Mesendoderm (in vitro differentiated cells): ENCODE data around the gene DHODH.

ENCODE experiments used
- DNase-seq: peaks from one replicate; pipeline ENCODE4 v3.0.0; 2013
- H2AK5ac ChIP-seq: 2 replicates; pipeline ENCODE4 v1.6.1; 2013; ENCODE audit warnings: low read length, inconsistent platforms
- H2BK120ac ChIP-seq: 2 replicates; pipeline ENCODE4 v1.6.1; 2013; ENCODE audit warnings: low read depth, mild to moderate bottlenecking, low read length, moderate library complexity, mixed read lengths
- H2BK15ac ChIP-seq: replicated peaks from 2 replicates; pipeline ENCODE4 v1.6.1; 2013; ENCODE audit warnings: low read depth, mild to moderate bottlenecking, moderate library complexity
- H2BK5ac ChIP-seq: 2 replicates; pipeline ENCODE4 v1.6.1; 2013; ENCODE audit warnings: low read length, inconsistent platforms
- H3K18ac ChIP-seq: 2 replicates; pipeline ENCODE4 v1.6.1; 2013; ENCODE audit warnings: mild to moderate bottlenecking, low read length, mixed read lengths
- H3K23ac ChIP-seq: one replicate; pipeline ENCODE4 v1.6.1; 2013; ENCODE audit warnings: low read length
- H3K27ac ChIP-seq: 2 replicates; pipeline ENCODE4 v1.5.1; 2013; ENCODE audit warnings: low read depth, mild to moderate bottlenecking, inconsistent platforms, low read length, moderate library complexity
- H3K27me3 ChIP-seq: 2 replicates; pipeline ENCODE4 v1.6.1; 2013; ENCODE audit warnings: low read length, control low read depth, mild to moderate bottlenecking, inconsistent platforms; ENCODE audit not compliant: insufficient read depth, poor library complexity
- H3K36me3 ChIP-seq: 2 replicates; pipeline ENCODE4 v1.6.1; 2013; ENCODE audit warnings: low read length, inconsistent platforms; ENCODE audit not compliant: control insufficient read depth, insufficient read depth
- H3K4ac ChIP-seq: one replicate; pipeline ENCODE4 v1.6.1; 2013; ENCODE audit warnings: low read depth, mild to moderate bottlenecking, low read length, moderate library complexity
- H3K4me1 ChIP-seq: 2 replicates; pipeline ENCODE4 v1.6.1; 2013; ENCODE audit warnings: low read depth, low read length, inconsistent platforms; ENCODE audit not compliant: control insufficient read depth
- H3K4me2 ChIP-seq: 2 replicates; pipeline ENCODE4 v1.6.1; 2013; ENCODE audit warnings: low read length
- H3K4me3 ChIP-seq: 2 replicates; pipeline ENCODE4 v1.5.1; 2013; ENCODE audit warnings: mild to moderate bottlenecking, low read length
- H3K56ac ChIP-seq: one replicate; pipeline ENCODE4 v1.6.1; 2013; ENCODE audit warnings: low read length
- H3K79me1 ChIP-seq: 2 replicates; pipeline ENCODE4 v1.6.1; 2013; ENCODE audit warnings: low read length, inconsistent platforms
- H3K79me2 ChIP-seq: 2 replicates; pipeline ENCODE4 v1.6.1; 2013; ENCODE audit warnings: mild to moderate bottlenecking, low read length; ENCODE audit not compliant: control insufficient read depth, insufficient read depth
- H3K9ac ChIP-seq: 2 replicates; pipeline ENCODE4 v1.6.1; 2013; ENCODE audit warnings: low read length, inconsistent platforms
- H4K5ac ChIP-seq: one replicate; pipeline ENCODE4 v1.6.1; 2013; ENCODE audit warnings: low read length
- H4K8ac ChIP-seq: one replicate; pipeline ENCODE4 v1.6.1; 2013; ENCODE audit warnings: low read depth, mild to moderate bottlenecking, control low read depth, low read length, moderate library complexity
- WGBS: extraction: QIAGEN DNeasy Blood & Tissue Kit; methylation state at CpG from one replicate; pipeline ENCODE4 v1.1.7; 2013; ENCODE audit warnings: low lambda C conversion rate, missing lambda C conversion rate; ENCODE audit not compliant: insufficient coverage; ENCODE audit errors: extremely low coverage; 5-methylcytosine and 5-hydroxymethylcytosine counted together

The DHODH gene

GRCh38 chr16:72024862-72025382 lies 16.4 kb downstream of the DHODH start:
- Histone ChIP-seq H3K56ac (no peak overlapping the region), H3K9ac (no peak overlapping the region), H4K8ac (no peak overlapping the region), H3K18ac (no peak overlapping the region), H3K79me1 (no peaks in the 10 kb centered on the region), H3K36me3 (peaks cover 3% of the 10 kb centered on the region), H2BK5ac (no peak overlapping the region), H3K4me3 (no peak overlapping the region), H2BK120ac (no peak overlapping the region), H3K27ac (no peak overlapping the region), H4K5ac (no peak overlapping the region), H3K23ac (no peak overlapping the region), H3K4me2 (no peak overlapping the region), H2AK5ac (no peak overlapping the region), H3K4ac (no peak overlapping the region), H2BK15ac (no peak overlapping the region), H3K79me2 (no peaks in the 10 kb centered on the region), H3K27me3 (no peaks in the 10 kb centered on the region), H3K4me1 (no peaks in the 10 kb centered on the region)
- no CpG with 5 or more reads among the region's 6 CpGs for WGBS
- DNase-seq, result no peak

- Histone ChIP-seq H3K4ac (no peak overlapping the region), H2BK15ac (no peak overlapping the region), H3K4me3 (no peak overlapping the region), H4K5ac (no peak overlapping the region), H3K4me1 (no peaks in the 10 kb centered on the region), H3K9ac (no peak overlapping the region), H2BK120ac (no peak overlapping the region), H3K4me2 (no peak overlapping the region), H3K27me3 (no peaks in the 10 kb centered on the region), H2BK5ac (no peak overlapping the region), H3K36me3 (peaks cover 3% of the 10 kb centered on the region), H3K18ac (no peak overlapping the region), H2AK5ac (no peak overlapping the region), H3K23ac (no peak overlapping the region), H3K79me1 (no peaks in the 10 kb centered on the region), H3K56ac (no peak overlapping the region), H3K27ac (no peak overlapping the region), H4K8ac (no peak overlapping the region), H3K79me2 (no peaks in the 10 kb centered on the region)
- WGBS, result no CpG with 5 or more reads among the region's 19 CpGs
- no peak for DNase-seq
Measured at GRCh38 chr16:72025404-72026114, 17.0 kb downstream of the DHODH start.

GRCh38 chr16:72027669-72028378 lies 19.3 kb downstream of the DHODH start:
- Histone ChIP-seq H3K4me3 (no peak overlapping the region), H2BK15ac (no peak overlapping the region), H3K79me2 (no peaks in the 10 kb centered on the region), H3K23ac (no peak overlapping the region), H3K36me3 (no peaks in the 10 kb centered on the region), H3K27me3 (no peaks in the 10 kb centered on the region), H3K4me1 (no peaks in the 10 kb centered on the region), H2BK120ac (no peak overlapping the region), H3K4ac (no peak overlapping the region), H3K27ac (no peak overlapping the region), H3K4me2 (no peak overlapping the region), H2AK5ac (no peak overlapping the region), H3K56ac (no peak overlapping the region), H3K9ac (no peak overlapping the region), H4K5ac (no peak overlapping the region), H4K8ac (no peak overlapping the region), H3K18ac (no peak overlapping the region), H2BK5ac (no peak overlapping the region), H3K79me1 (no peaks in the 10 kb centered on the region)
- WGBS, result no CpG with 5 or more reads among the region's 6 CpGs
- DNase-seq, result no peak

- H3K79me2 ChIP-seq, result no peaks in the 10 kb centered on the region
- no peak overlapping the region for H2BK120ac ChIP-seq
- H2AK5ac ChIP-seq, result no peak overlapping the region
- no peak overlapping the region for H3K4ac ChIP-seq
- no CpG with 5 or more reads among the region's 7 CpGs for WGBS
- no peak overlapping the region for H3K23ac ChIP-seq
- H3K27me3 ChIP-seq, result no peaks in the 10 kb centered on the region
- no peaks in the 10 kb centered on the region for H3K79me1 ChIP-seq
- H2BK5ac ChIP-seq, result no peak overlapping the region
- H4K5ac ChIP-seq, result no peak overlapping the region
- H3K18ac ChIP-seq, result no peak overlapping the region
- no peaks in the 10 kb centered on the region for H3K36me3 ChIP-seq
- DNase-seq, result no peak
- H3K56ac ChIP-seq, result no peak overlapping the region
- no peak overlapping the region for H3K4me2 ChIP-seq
- no peak overlapping the region for H3K4me3 ChIP-seq
- no peak overlapping the region for H3K9ac ChIP-seq
- no peak overlapping the region for H4K8ac ChIP-seq
- no peaks in the 10 kb centered on the region for H3K4me1 ChIP-seq
- H2BK15ac ChIP-seq, result no peak overlapping the region
- no peak overlapping the region for H3K27ac ChIP-seq
Measured at GRCh38 chr16:72029567-72030271, 21.2 kb downstream of the DHODH start.

- no peak overlapping the region for H3K18ac ChIP-seq
- no peak overlapping the region for H3K4me2 ChIP-seq
- no peak overlapping the region for H3K4me3 ChIP-seq
- DNase-seq, result no peak
- no peak overlapping the region for H2BK15ac ChIP-seq
- H3K79me2 ChIP-seq, result no peaks in the 10 kb centered on the region
- no peak overlapping the region for H4K8ac ChIP-seq
- no peak overlapping the region for H3K56ac ChIP-seq
- H3K27me3 ChIP-seq, result no peaks in the 10 kb centered on the region
- H3K36me3 ChIP-seq, result no peaks in the 10 kb centered on the region
- no peak overlapping the region for H2BK5ac ChIP-seq
- H2BK120ac ChIP-seq, result no peak overlapping the region
- no peak overlapping the region for H4K5ac ChIP-seq
- H3K9ac ChIP-seq, result no peak overlapping the region
- no peak overlapping the region for H2AK5ac ChIP-seq
- no peak overlapping the region for H3K4ac ChIP-seq
- H3K4me1 ChIP-seq, result no peaks in the 10 kb centered on the region
- no peaks in the 10 kb centered on the region for H3K79me1 ChIP-seq
- WGBS, result no CpG with 5 or more reads among the region's 4 CpGs
- H3K27ac ChIP-seq, result no peak overlapping the region
- H3K23ac ChIP-seq, result no peak overlapping the region
Measured at GRCh38 chr16:72033437-72033836, 24.9 kb downstream of the DHODH start.
